Adipocyte (in vitro differentiated cells): Measurements from ENCODE around the gene APOBEC3H.

ENCODE experiments used
- DNase-seq: peaks from one replicate; pipeline ENCODE4 v3.0.0-alpha.2; 2015; ENCODE audit warnings: low read depth
- H3K27me3 ChIP-seq: replicated peaks from 2 replicates; pipeline ENCODE4 v1.7.0; 2013; ENCODE audit warnings: mild to moderate bottlenecking, low read length, moderate library complexity; ENCODE audit not compliant: control insufficient read depth, insufficient read depth
- H3K36me3 ChIP-seq: 2 replicates; pipeline ENCODE4 v1.7.0; 2013; ENCODE audit warnings: low read length, mild to moderate bottlenecking, moderate library complexity; ENCODE audit not compliant: control insufficient read depth, insufficient read depth, severe bottlenecking
- H3K4me1 ChIP-seq: 2 replicates; pipeline ENCODE4 v1.7.0; 2013; ENCODE audit warnings: mild to moderate bottlenecking, low read length, moderate library complexity; ENCODE audit not compliant: control insufficient read depth, insufficient read depth
- H3K4me3 ChIP-seq: 2 replicates; pipeline ENCODE4 v1.7.0; 2013; ENCODE audit warnings: mild to moderate bottlenecking, low read length, moderate library complexity
- H3K9ac ChIP-seq: 2 replicates; pipeline ENCODE4 v1.7.0; 2013; ENCODE audit warnings: mild to moderate bottlenecking, low read length, moderate library complexity
- H3K9me3 ChIP-seq: 2 replicates; pipeline ENCODE4 v1.7.0; 2013; ENCODE audit warnings: mild to moderate bottlenecking, low read length, moderate library complexity; ENCODE audit not compliant: control insufficient read depth

Gene APOBEC3H

GRCh38 chr22:39095971-39096370 is 1.1 kb upstream of the APOBEC3H start:
- no peaks in the 10 kb centered on the region for H3K36me3 ChIP-seq
- H3K9ac ChIP-seq: no peak overlapping the region
- no peak overlapping the region for H3K4me3 ChIP-seq
- no peaks in the 10 kb centered on the region for H3K9me3 ChIP-seq
- DNase-seq: no peak
- H3K27me3 ChIP-seq: peaks cover 19% of the 10 kb centered on the region
- H3K4me1 ChIP-seq: peaks cover 6% of the 10 kb centered on the region

GRCh38 chr22:39098026-39098425 is 982 bp downstream of the APOBEC3H start:
- no peak for DNase-seq

GRCh38 chr22:39098576-39098975 is 1.5 kb downstream of the APOBEC3H start:
- Histone ChIP-seq H3K9me3 (peaks cover 2% of the 10 kb centered on the region), H3K4me1 (peaks cover 6% of the 10 kb centered on the region), H3K36me3 (no peaks in the 10 kb centered on the region), H3K9ac (no peak overlapping the region), H3K27me3 (peaks cover 11% of the 10 kb centered on the region), H3K4me3 (no peak overlapping the region)
- no peak for DNase-seq

More at GRCh38 chr22:39098026-39098425, 982 bp downstream of the APOBEC3H start:
- Histone ChIP-seq H3K9ac (no peak overlapping the region), H3K36me3 (no peaks in the 10 kb centered on the region), H3K27me3 (peaks cover 8% of the 10 kb centered on the region), H3K4me1 (peaks cover 6% of the 10 kb centered on the region), H3K4me3 (no peak overlapping the region), H3K9me3 (no peaks in the 10 kb centered on the region)

- Histone ChIP-seq H3K36me3 (no peaks in the 10 kb centered on the region), H3K4me3 (no peak overlapping the region), H3K9ac (no peak overlapping the region), H3K4me1 (peaks cover 6% of the 10 kb centered on the region), H3K27me3 (peaks cover 5% of the 10 kb centered on the region), H3K9me3 (peaks cover 3% of the 10 kb centered on the region)
- no peak for DNase-seq
Measured at GRCh38 chr22:39101226-39101625, 4.2 kb downstream of the APOBEC3H start.

GRCh38 chr22:39103431-39103830 is 6.4 kb downstream of the APOBEC3H start:
- H3K27me3 ChIP-seq: peaks cover 5% of the 10 kb centered on the region
- H3K9ac ChIP-seq: no peak overlapping the region

GRCh38 chr22:39106326-39106725 is 9.3 kb downstream of the APOBEC3H start:
- Histone ChIP-seq H3K27me3 (peaks cover 14% of the 10 kb centered on the region), H3K9ac (no peak overlapping the region), H3K9me3 (peaks cover 3% of the 10 kb centered on the region), H3K4me1 (no peaks in the 10 kb centered on the region), H3K36me3 (no peaks in the 10 kb centered on the region), H3K4me3 (no peak overlapping the region)
- DNase-seq: no peak

More at GRCh38 chr22:39103431-39103830, 6.4 kb downstream of the APOBEC3H start:
- Histone ChIP-seq H3K4me3 (no peak overlapping the region), H3K36me3 (no peaks in the 10 kb centered on the region), H3K9me3 (peaks cover 3% of the 10 kb centered on the region), H3K4me1 (no peaks in the 10 kb centered on the region)
- DNase-seq: no peak

GRCh38 chr22:39108487-39108886 is 11.4 kb downstream of the APOBEC3H start:
- DNase-seq: no peak
- Histone ChIP-seq H3K36me3 (no peaks in the 10 kb centered on the region), H3K9me3 (peaks cover 2% of the 10 kb centered on the region), H3K4me1 (no peaks in the 10 kb centered on the region), H3K9ac (no peak overlapping the region), H3K4me3 (no peak overlapping the region), H3K27me3 (peaks cover 14% of the 10 kb centered on the region)

- DNase-seq: no peak
Measured at GRCh38 chr22:39109361-39109760, 12.3 kb downstream of the APOBEC3H start.

GRCh38 chr22:39110631-39111561 is 13.9 kb downstream of the APOBEC3H start:
- no peak overlapping the region for H3K4me3 ChIP-seq
- peaks cover 26% of the 10 kb centered on the region for H3K27me3 ChIP-seq
- H3K9ac ChIP-seq: no peak overlapping the region
- no peak for DNase-seq
- no peaks in the 10 kb centered on the region for H3K4me1 ChIP-seq
- H3K36me3 ChIP-seq: no peaks in the 10 kb centered on the region
- H3K9me3 ChIP-seq: no peaks in the 10 kb centered on the region

More at GRCh38 chr22:39109361-39109760, 12.3 kb downstream of the APOBEC3H start:
- Histone ChIP-seq H3K36me3 (no peaks in the 10 kb centered on the region), H3K4me3 (no peak overlapping the region), H3K4me1 (no peaks in the 10 kb centered on the region), H3K9ac (no peak overlapping the region), H3K9me3 (no peaks in the 10 kb centered on the region), H3K27me3 (peaks cover 19% of the 10 kb centered on the region)

- H3K4me1 ChIP-seq: no peaks in the 10 kb centered on the region
- no peak overlapping the region for H3K9ac ChIP-seq
- peaks cover 35% of the 10 kb centered on the region for H3K27me3 ChIP-seq
- no peak overlapping the region for H3K4me3 ChIP-seq
- no peaks in the 10 kb centered on the region for H3K36me3 ChIP-seq
- no peak for DNase-seq
- H3K9me3 ChIP-seq: no peaks in the 10 kb centered on the region
Measured at GRCh38 chr22:39114112-39114511, 17.1 kb downstream of the APOBEC3H start.

GRCh38 chr22:39115570-39115969 is 18.5 kb downstream of the APOBEC3H start:
- Histone ChIP-seq H3K27me3 (peaks cover 33% of the 10 kb centered on the region), H3K9ac (no peak overlapping the region), H3K4me3 (no peak overlapping the region), H3K36me3 (no peaks in the 10 kb centered on the region), H3K9me3 (no peaks in the 10 kb centered on the region), H3K4me1 (no peaks in the 10 kb centered on the region)
- DNase-seq: no peak
